Hepatocyte (in vitro differentiated cells): Measurements from ENCODE around the gene FBXO8. TPM values are rescaled to one million over a fixed set of nuclear protein-coding genes. Genes with fewer than 3 reads are reported as not detected.

Experiments used
- DNase-seq: peaks from one replicate; pipeline ENCODE4 v3.0.0-alpha.2; 2016; ENCODE audit warnings: low spot score
- H2AFZ ChIP-seq: fragments of 200-600 bp; sonication (generic); 2 replicates; pipeline ENCODE4 v1.6.0; 2016; ENCODE audit warnings: antibody characterized with exemption, mild to moderate bottlenecking
- H3K27ac ChIP-seq: fragments of 200-600 bp; sonication (generic); 2 replicates; pipeline ENCODE4 v1.5.1; 2016; ENCODE audit warnings: mild to moderate bottlenecking
- H3K27me3 ChIP-seq: fragments of 200-600 bp; sonication (generic); 2 replicates; pipeline ENCODE4 v1.6.1; 2016
- H3K36me3 ChIP-seq: fragments of 200-600 bp; sonication (generic); replicated peaks from 2 replicates; pipeline ENCODE4 v1.5.1; 2016; ENCODE audit warnings: low read depth; ENCODE audit not compliant: insufficient read depth
- H3K4me1 ChIP-seq: fragments of 200-600 bp; sonication (generic); 2 replicates; pipeline ENCODE4 v1.5.1; 2016; ENCODE audit warnings: mild to moderate bottlenecking, moderate library complexity; ENCODE audit not compliant: insufficient read depth
- H3K4me2 ChIP-seq: fragments of 200-600 bp; sonication (generic); 2 replicates; pipeline ENCODE4 v1.6.0; 2016
- H3K4me3 ChIP-seq: fragments of 200-600 bp; sonication (generic); 2 replicates; pipeline ENCODE4 v1.5.1; 2016; ENCODE audit warnings: mild to moderate bottlenecking
- H3K79me2 ChIP-seq: fragments of 200-600 bp; sonication (generic); 2 replicates; pipeline ENCODE4 v1.6.0; 2017; ENCODE audit warnings: mild to moderate bottlenecking
- H3K9me2 ChIP-seq: fragments of 200-600 bp; sonication (generic); replicated peaks from 2 replicates; pipeline ENCODE4 v1.6.0; 2017; ENCODE audit warnings: mild to moderate bottlenecking; ENCODE audit not compliant: insufficient read depth
- H3K9me3 ChIP-seq: fragments of 200-600 bp; sonication (generic); 2 replicates; pipeline ENCODE4 v1.5.1; 2016; ENCODE audit warnings: low read depth, mild to moderate bottlenecking
- H4K20me1 ChIP-seq: fragments of 200-600 bp; sonication (generic); 2 replicates; pipeline ENCODE4 v1.6.0; 2016; ENCODE audit warnings: mild to moderate bottlenecking; ENCODE audit not compliant: insufficient read depth, poor library complexity, severe bottlenecking
- CTCF ChIP-seq: fragments of 200-600 bp; sonication (generic); IDR thresholded peaks from 2 replicates; pipeline ENCODE4 v1.5.1; 2016; ENCODE audit warnings: antibody characterized with exemption, mild to moderate bottlenecking; ENCODE audit not compliant: poor library complexity
- EZH2 ChIP-seq: fragments of 200-600 bp; sonication (generic); IDR thresholded peaks from 2 replicates; pipeline ENCODE4 v1.6.1; 2016; ENCODE audit warnings: antibody characterized with exemption, mild to moderate bottlenecking, borderline replicate concordance
- EZH2phosphoT487 ChIP-seq: fragments of 200-600 bp; sonication (generic); IDR thresholded peaks from one replicate; pipeline ENCODE4 v1.6.1; 2018; ENCODE audit warnings: antibody characterized with exemption, mild to moderate bottlenecking, low read depth, moderate library complexity; ENCODE audit not compliant: unreplicated experiment, severe bottlenecking
- WGBS: methylation state at CpG from one replicate; pipeline ENCODE4 v1.1.6; 2016; ENCODE audit warnings: low lambda C conversion rate; ENCODE audit errors: missing lambda C conversion rate; 5-methylcytosine and 5-hydroxymethylcytosine counted together
- polyA plus RNA-seq: library from polyadenylated mRNA; unstranded; fragments of >200 nt; fragmentation: Nextera tagmentation; extraction: Ambion mirVana; gene quantifications from 2 replicates; pipeline ENCODE4 v1.2.1, GENCODE V29; 2016
- total RNA-seq: library from RNA; depleted of rRNA; stranded (reverse); fragments of >200 nt; gene quantifications from 2 replicates; pipeline ENCODE4 v1.2.3, GENCODE V29; 2014

Gene FBXO8
- total and polyA plus RNA-seq, 2 experiments from 2014 or later = 21.3 to 35.7 TPM

- no peak overlapping the region for H3K27ac ChIP-seq
- H3K4me3 ChIP-seq = no peak overlapping the region
- no peaks in the 10 kb centered on the region for H4K20me1 ChIP-seq
- H3K4me2 ChIP-seq = no peak overlapping the region
- no peaks in the 10 kb centered on the region for H3K36me3 ChIP-seq
- no peak overlapping the region for H2AFZ ChIP-seq
- no peaks in the 10 kb centered on the region for H3K9me2 ChIP-seq
- H3K4me1 ChIP-seq = no peaks in the 10 kb centered on the region
- no peaks in the 10 kb centered on the region for H3K9me3 ChIP-seq
- no peak for DNase-seq
- WGBS = 61% methylated on average over 1 of the region's 1 CpG
- TF ChIP-seq EZH2 (no peak), EZH2phosphoT487 (no peak), CTCF (no peak)
- H3K27me3 ChIP-seq = no peaks in the 10 kb centered on the region
- peaks cover 4% of the 10 kb centered on the region for H3K79me2 ChIP-seq
Measured at GRCh38 chr4:174254613-174255012, 28.9 kb downstream of the FBXO8 start.

- Histone ChIP-seq H3K9me3 (no peaks in the 10 kb centered on the region), H3K4me3 (no peak overlapping the region), H2AFZ (no peak overlapping the region), H3K27ac (no peak overlapping the region), H3K4me2 (no peak overlapping the region), H3K9me2 (no peaks in the 10 kb centered on the region), H3K79me2 (no peaks in the 10 kb centered on the region), H4K20me1 (no peaks in the 10 kb centered on the region), H3K4me1 (no peaks in the 10 kb centered on the region), H3K27me3 (no peaks in the 10 kb centered on the region), H3K36me3 (no peaks in the 10 kb centered on the region)
- DNase-seq = no peak
- WGBS = 64% methylated on average over 2 of the region's 2 CpGs
- TF ChIP-seq EZH2phosphoT487 (no peak), CTCF (no peak), EZH2 (no peak)
Measured at GRCh38 chr4:174252412-174252811, 31.1 kb downstream of the FBXO8 start.

GRCh38 chr4:174248407-174248806, 35.1 kb downstream of the FBXO8 start:
- H3K79me2 ChIP-seq = no peaks in the 10 kb centered on the region
- DNase-seq = no peak
- no peak for TF ChIP-seq EZH2phosphoT487
- TF ChIP-seq EZH2 = no peak
- TF ChIP-seq CTCF = no peak
- no peaks in the 10 kb centered on the region for H3K4me1 ChIP-seq
- H3K9me3 ChIP-seq = no peaks in the 10 kb centered on the region
- WGBS = 68% methylated on average over 1 of the region's 1 CpG
- no peak overlapping the region for H3K4me3 ChIP-seq
- H3K27me3 ChIP-seq = no peaks in the 10 kb centered on the region
- no peaks in the 10 kb centered on the region for H3K36me3 ChIP-seq
- H4K20me1 ChIP-seq = no peaks in the 10 kb centered on the region
- no peak overlapping the region for H3K4me2 ChIP-seq
- no peak overlapping the region for H3K27ac ChIP-seq
- no peak overlapping the region for H2AFZ ChIP-seq
- H3K9me2 ChIP-seq = no peaks in the 10 kb centered on the region

- no peak for TF ChIP-seq EZH2phosphoT487
- TF ChIP-seq EZH2 = no peak
- TF ChIP-seq CTCF = no peak
- H3K9me3 ChIP-seq = no peaks in the 10 kb centered on the region
- WGBS = 97% methylated on average over 1 of the region's 1 CpG
- H3K27ac ChIP-seq = no peak overlapping the region
- H3K4me2 ChIP-seq = no peak overlapping the region
- H3K9me2 ChIP-seq = no peaks in the 10 kb centered on the region
- no peak overlapping the region for H2AFZ ChIP-seq
- no peaks in the 10 kb centered on the region for H3K79me2 ChIP-seq
- no peaks in the 10 kb centered on the region for H3K36me3 ChIP-seq
- no peaks in the 10 kb centered on the region for H3K4me1 ChIP-seq
- no peak overlapping the region for H3K4me3 ChIP-seq
- H3K27me3 ChIP-seq = no peaks in the 10 kb centered on the region
- H4K20me1 ChIP-seq = no peaks in the 10 kb centered on the region
- no peak for DNase-seq
Measured at GRCh38 chr4:174245714-174246113, 37.8 kb downstream of the FBXO8 start.
